Adipocyte (in vitro differentiated cells): ENCODE results near the gene ZNF69.
"Not testable (repeated sequence)": the region's sequence is repeated elsewhere in the genome, so short reads cannot be mapped to it uniquely, and the experiment has no call there.

Source experiments
- DNase-seq: peaks from one replicate; pipeline ENCODE4 v3.0.0-alpha.2; 2015; ENCODE audit warnings: low read depth
- H3K27me3 ChIP-seq: replicated peaks from 2 replicates; pipeline ENCODE4 v1.7.0; 2013; ENCODE audit warnings: mild to moderate bottlenecking, low read length, moderate library complexity; ENCODE audit not compliant: control insufficient read depth, insufficient read depth
- H3K36me3 ChIP-seq: 2 replicates; pipeline ENCODE4 v1.7.0; 2013; ENCODE audit warnings: low read length, mild to moderate bottlenecking, moderate library complexity; ENCODE audit not compliant: control insufficient read depth, insufficient read depth, severe bottlenecking
- H3K4me1 ChIP-seq: 2 replicates; pipeline ENCODE4 v1.7.0; 2013; ENCODE audit warnings: mild to moderate bottlenecking, low read length, moderate library complexity; ENCODE audit not compliant: control insufficient read depth, insufficient read depth
- H3K4me3 ChIP-seq: 2 replicates; pipeline ENCODE4 v1.7.0; 2013; ENCODE audit warnings: mild to moderate bottlenecking, low read length, moderate library complexity
- H3K9ac ChIP-seq: 2 replicates; pipeline ENCODE4 v1.7.0; 2013; ENCODE audit warnings: mild to moderate bottlenecking, low read length, moderate library complexity
- H3K9me3 ChIP-seq: 2 replicates; pipeline ENCODE4 v1.7.0; 2013; ENCODE audit warnings: mild to moderate bottlenecking, low read length, moderate library complexity; ENCODE audit not compliant: control insufficient read depth

Gene ZNF69

DNA sequence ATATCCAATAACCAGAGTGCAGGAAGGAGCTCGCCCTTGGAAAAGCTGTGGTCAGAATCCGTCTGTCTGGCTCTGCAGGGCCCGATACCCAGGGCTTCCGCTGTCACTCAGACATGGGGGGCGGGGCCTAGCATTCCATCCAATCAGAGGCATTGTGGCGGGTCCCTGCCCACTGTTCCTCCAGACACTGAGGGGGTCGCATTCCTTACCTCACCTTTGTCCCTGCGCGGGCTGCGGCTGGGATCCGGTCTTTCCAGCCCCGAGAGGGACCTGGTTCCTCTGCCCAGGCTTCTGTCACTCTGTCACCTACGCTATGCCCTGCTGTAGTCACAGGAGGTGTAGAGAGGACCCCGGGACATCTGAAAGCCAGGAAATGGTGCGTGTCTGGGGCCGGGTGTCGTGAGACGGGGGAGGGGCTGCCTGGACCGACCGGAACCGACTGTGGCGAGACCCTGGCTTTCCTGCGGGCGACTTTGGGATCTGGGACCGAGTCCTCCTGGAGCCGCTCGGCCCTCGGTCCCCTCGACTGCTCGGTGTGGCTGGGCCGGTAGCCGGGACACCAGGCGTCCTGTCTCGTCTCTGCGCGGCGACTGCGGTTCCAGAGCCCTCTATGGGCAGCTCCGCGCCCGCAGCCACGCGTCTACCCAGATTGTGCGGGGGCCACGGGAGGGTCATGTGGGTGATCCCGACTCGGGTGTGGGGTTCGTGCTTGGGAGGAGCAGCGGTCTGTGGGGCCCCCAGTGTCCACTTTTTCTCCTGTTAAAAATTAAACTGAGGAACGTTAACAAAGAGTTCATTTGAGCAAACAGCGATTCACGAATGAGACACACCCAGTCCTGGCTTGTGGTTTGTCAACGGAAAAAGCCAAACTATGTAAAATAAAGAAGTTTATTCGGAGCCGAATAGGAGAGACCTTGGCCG is at the start of gene ZNF69:
Gene ZNF69, plus strand, starts transcription at position 172 of the 921 bp plus-strand sequence. Its CDS starts 142 bp downstream, at position 314.
- DNase-seq, result peak; percentile 89
- Histone ChIP-seq H3K4me1 (peaks cover 17% of the 10 kb centered on the region), H3K9ac (peak within 1 kb of the TSS; percentile 88), H3K4me3 (peak within 1 kb of the TSS; percentile 93), H3K27me3 (peaks cover 3% of the 10 kb centered on the region), H3K36me3 (no peaks in the 10 kb centered on the region), H3K9me3 (no peaks in the 10 kb centered on the region)

DNA sequence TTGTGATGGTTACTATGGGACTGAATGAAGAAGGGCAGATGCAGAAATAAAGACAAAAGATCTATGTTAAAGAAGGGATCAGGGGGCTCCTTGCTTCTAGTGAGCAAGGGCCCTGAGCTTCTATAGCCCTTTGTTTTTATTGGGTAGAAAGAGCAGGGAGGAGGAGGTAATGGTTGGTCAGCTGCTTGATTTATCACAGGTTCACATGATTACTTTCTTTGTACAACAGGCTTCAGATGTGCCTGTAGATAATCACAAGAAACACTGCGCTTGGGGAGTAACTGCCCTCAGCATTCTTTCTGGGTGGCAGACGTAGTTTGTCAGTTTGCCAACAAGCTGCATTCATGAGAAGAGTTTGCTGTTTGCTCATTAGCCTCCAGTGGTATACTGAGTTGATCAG is 43.9 kb upstream of the ZNF69 start:
- Histone ChIP-seq H3K9me3 (peaks cover 3% of the 10 kb centered on the region), H3K36me3 (no peaks in the 10 kb centered on the region), H3K4me3 (no peak overlapping the region), H3K4me1 (peaks cover 4% of the 10 kb centered on the region), H3K27me3 (no peaks in the 10 kb centered on the region), H3K9ac (no peak overlapping the region)
- DNase-seq, result no peak

DNA sequence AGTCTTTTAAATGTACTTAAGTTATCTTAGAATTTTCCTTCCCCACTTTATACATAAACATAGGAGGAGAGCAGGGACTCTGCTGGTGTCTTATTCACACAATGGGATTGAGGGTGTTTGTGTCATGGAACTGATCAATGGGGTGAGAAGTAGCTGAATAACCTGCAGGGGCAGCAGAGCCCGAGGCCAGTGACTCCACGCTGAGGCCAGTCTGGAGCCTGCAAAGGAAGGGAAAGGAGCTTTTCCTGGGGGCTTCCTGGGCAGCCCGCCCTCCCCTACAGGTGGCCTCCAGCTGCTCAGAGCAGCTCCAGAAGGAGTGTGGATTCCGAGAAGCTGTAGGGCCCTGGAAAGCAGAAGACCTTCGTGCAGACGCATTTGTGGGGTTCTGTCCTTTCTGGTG is 40.0 kb upstream of the ZNF69 start:
- peak; percentile 3 for DNase-seq
- H3K9ac ChIP-seq, H3K4me3 ChIP-seq, H3K4me1 ChIP-seq, H3K9me3 ChIP-seq, H3K36me3 ChIP-seq, H3K27me3 ChIP-seq: not testable (repeated sequence)

DNA sequence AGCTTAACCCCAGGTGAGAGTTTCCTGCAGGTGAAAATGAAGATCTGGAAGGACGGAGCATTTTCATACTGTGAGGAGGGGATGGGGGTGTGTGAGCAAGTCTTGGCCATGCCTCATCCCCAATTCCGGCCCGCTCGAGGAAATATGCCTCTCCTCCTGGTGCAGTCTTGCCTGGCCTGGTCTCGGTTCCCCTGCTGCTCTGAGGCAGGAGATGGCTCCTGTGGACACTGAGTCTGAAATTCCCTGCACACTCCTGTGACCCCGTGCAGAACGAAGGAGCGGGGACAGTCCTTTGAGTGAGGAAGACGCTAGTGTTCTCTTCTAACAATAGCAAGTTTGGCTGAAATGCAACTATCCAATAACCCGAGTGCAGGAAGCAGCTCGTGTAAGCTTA is 39.4 kb upstream of the ZNF69 start:
- Histone ChIP-seq H3K36me3 (no peaks in the 10 kb centered on the region), H3K4me3 (peak overlapping the region; percentile 78), H3K27me3 (no peaks in the 10 kb centered on the region), H3K4me1 (peaks cover 4% of the 10 kb centered on the region), H3K9ac (no peak overlapping the region), H3K9me3 (no peaks in the 10 kb centered on the region)
- no peak for DNase-seq

DNA sequence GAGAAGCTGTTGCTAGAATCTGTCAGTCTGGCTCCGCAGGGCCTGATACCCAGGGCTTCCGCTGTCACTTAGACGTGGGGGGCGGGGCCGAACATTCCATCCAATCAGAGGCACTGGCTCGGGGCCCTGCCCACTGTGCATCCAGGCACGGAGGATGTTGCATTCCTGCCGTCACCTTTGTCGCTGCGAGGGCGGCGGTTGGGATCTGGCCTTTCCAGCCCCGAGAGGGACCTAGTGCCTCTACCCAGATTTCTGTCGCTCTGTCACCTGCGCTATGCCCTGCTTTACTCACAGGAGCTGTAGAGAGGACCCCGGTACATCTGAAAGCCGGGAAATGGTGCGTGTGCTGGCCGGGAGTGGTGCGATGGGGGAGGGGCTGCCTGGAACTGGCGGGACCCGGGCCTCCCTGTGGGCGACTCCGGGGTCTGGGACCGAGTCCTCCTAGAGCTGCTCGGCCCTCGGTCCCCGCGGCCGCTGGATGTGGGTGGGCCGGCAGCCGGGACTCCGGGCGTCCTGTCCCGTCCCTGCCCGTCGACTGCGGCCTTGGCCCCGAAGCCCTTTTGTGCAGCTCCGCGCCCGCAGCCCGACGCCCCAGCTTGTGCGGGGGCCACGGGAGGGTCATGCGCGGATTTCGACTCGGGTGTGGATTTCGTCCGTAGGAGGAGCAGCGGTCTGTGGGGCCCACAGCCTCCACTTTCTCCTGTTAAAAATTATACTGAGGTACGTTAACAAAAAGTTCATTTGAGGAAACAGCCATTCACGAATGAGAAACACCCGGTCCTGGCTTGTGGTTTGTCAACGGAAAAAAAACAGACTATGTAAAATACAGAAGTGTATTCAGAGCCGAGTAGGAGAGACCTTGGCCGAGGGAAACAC is 38.8 kb upstream of the ZNF69 start, which contains the start of gene ZNF439:
Gene ZNF439, plus strand, starts transcription at position 133 of the 876 bp plus-strand sequence. Its CDS starts 142 bp downstream, at position 275.
- Histone ChIP-seq H3K9ac (peak within 1 kb of the TSS; percentile 48), H3K4me1 (peaks cover 4% of the 10 kb centered on the region), H3K4me3 (peak within 1 kb of the TSS; percentile 78), H3K27me3 (no peaks in the 10 kb centered on the region), H3K9me3 (no peaks in the 10 kb centered on the region), H3K36me3 (no peaks in the 10 kb centered on the region)
- DNase-seq, result peak; percentile 95

DNA sequence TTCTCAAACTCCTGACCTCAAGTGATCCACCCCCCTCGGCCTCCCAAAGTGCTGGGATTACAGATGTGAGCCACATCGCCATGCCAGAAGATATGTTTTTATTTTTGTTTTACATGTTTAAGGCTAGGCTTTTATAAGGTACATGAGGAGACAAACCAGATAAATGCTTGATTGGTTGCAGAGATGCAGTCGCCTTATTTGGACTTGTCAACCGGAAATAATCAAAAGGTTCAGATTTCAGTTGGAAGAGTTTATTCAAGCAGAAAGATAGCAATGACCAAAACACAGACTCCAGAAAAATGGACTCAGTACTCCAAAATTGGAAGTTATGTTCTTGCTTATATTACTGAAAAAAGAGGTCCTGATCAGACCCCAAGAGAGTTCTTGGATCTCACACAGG is 37.3 kb upstream of the ZNF69 start:
- peak; percentile 3 for DNase-seq
- not testable (repeated sequence) for H3K4me1 ChIP-seq, H3K36me3 ChIP-seq, H3K27me3 ChIP-seq, H3K9me3 ChIP-seq, H3K9ac ChIP-seq, H3K4me3 ChIP-seq

DNA sequence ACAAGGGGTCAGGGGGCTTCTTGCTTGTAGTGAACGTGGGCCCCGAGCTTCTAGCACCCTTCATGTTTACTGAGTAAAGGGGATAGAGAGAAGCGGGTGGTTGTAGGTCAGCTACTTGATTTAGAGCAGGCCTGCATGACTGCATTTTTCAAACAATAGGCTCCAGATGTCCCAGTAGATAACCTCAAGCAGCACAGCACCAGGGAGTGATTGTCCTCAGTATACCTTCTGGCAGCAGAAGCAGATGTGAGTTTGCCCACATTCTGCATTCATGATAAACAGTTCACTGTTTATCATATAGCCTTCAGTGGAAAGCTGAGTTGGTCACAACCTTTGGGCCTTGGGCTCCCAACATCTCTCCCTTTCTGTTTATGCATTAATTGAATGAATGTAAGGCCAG is 34.2 kb upstream of the ZNF69 start:
- no peaks in the 10 kb centered on the region for H3K27me3 ChIP-seq
- H3K4me1 ChIP-seq, result peaks cover under 1% of the 10 kb centered on the region
- H3K9ac ChIP-seq, result no peak overlapping the region
- no peak for DNase-seq
- H3K4me3 ChIP-seq, result no peak overlapping the region
- H3K36me3 ChIP-seq, result no peaks in the 10 kb centered on the region
- H3K9me3 ChIP-seq, result no peaks in the 10 kb centered on the region

DNA sequence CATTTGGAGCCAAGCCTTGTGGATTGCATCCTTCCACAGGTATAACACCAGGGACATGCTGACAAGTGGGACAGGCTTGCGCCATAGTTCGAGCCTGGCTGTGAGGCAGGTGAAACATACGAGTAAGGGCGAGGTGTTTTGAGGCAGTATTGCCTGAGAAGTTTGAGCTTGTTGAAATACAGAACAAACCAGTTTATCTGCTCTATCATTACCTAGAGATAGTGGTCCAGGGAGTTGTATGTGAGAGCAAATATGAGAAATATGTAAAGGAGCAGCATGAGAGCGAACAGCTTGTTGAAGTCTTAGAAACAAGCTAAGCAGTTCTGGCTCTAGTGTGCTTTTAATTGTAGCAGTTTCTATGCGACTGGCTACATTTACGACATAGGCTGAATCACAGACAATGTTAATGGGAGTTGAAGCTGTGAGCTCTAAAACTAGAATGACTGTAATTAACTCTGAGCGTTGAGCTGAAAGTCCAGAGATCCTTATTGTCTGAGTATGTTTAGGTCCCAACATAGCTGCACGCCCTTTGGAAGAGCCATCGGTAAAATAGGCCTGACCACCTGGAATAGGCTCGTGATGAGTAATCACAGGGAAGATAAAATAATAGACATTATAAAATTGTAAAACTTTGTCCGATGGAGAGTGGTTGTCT is 30.9 kb upstream of the ZNF69 start:
- no peak for DNase-seq
- H3K4me3 ChIP-seq, result no peak overlapping the region
- no peaks in the 10 kb centered on the region for H3K4me1 ChIP-seq
- H3K9me3 ChIP-seq, result peaks cover 12% of the 10 kb centered on the region
- H3K36me3 ChIP-seq, result no peaks in the 10 kb centered on the region
- no peak overlapping the region for H3K9ac ChIP-seq
- no peaks in the 10 kb centered on the region for H3K27me3 ChIP-seq

DNA sequence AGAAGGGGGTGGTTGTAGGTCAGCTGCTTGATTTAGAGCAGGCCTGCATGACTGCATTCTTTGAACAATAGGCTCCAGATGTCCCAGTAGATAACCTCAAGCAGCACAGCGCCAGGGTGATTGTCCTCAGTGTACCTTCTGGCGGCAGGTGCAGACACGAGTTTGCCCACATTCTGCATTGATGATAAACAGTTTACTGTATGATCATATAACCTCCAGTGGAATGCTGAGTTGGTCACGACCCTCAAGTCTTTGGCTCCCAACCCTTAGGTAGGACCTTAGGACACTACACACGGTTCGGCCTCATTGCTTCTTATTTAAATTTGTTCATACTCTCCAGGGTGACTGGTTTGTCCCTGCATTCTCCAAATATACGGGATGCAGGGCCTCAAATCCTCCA is 26.9 kb upstream of the ZNF69 start:
- Histone ChIP-seq H3K36me3 (no peaks in the 10 kb centered on the region), H3K4me1 (no peaks in the 10 kb centered on the region), H3K4me3 (no peak overlapping the region), H3K9me3 (peaks cover 36% of the 10 kb centered on the region), H3K27me3 (no peaks in the 10 kb centered on the region), H3K9ac (no peak overlapping the region)
- DNase-seq, result no peak

DNA sequence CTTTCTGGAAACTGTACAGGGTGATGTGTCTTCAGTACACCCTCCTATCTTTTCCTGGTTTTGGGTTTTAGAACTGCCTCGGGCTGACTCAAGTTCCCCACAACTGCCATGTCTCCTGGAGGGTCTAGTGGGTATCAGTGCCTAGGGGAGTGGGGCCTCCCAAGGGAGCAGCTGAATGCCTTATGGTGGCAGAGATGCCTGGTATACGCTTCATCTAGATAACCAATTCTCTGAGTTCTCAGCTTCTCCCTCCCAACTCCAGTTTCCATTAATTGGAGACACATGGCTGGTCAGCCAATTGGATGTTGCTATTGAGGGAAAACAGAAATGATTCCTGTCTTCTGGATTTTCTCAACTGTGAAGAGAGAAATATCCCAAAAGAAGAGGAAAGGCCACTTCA is 26.3 kb upstream of the ZNF69 start:
- Histone ChIP-seq H3K9me3 (peaks cover 41% of the 10 kb centered on the region), H3K9ac (no peak overlapping the region), H3K4me3 (no peak overlapping the region), H3K36me3 (no peaks in the 10 kb centered on the region), H3K27me3 (no peaks in the 10 kb centered on the region), H3K4me1 (no peaks in the 10 kb centered on the region)
- DNase-seq, result no peak

DNA sequence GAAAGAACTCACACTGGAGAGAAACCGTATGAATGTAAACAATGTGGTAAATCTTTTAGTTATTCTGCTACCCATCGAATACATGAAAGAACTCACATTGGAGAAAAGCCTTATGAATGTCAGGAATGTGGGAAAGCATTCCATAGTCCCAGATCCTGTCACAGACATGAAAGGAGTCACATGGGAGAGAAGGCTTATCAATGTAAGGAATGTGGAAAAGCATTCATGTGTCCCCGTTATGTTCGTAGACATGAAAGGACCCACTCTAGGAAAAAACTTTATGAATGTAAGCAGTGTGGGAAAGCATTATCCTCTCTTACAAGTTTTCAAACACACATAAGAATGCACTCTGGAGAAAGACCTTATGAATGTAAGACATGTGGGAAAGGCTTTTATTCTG is 19.8 kb upstream of the ZNF69 start:
- not testable (repeated sequence) for H3K4me1 ChIP-seq, H3K27me3 ChIP-seq, DNase-seq, H3K9ac ChIP-seq
- Histone ChIP-seq H3K36me3 (peaks cover 24% of the 10 kb centered on the region), H3K4me3 (peak overlapping the region; percentile 51), H3K9me3 (peaks cover 86% of the 10 kb centered on the region)
